Neural crest cell (in vitro differentiated cells): ENCODE measurements around the gene LPP. TPM values are rescaled to one million over a fixed set of nuclear protein-coding genes. Genes with fewer than 3 reads are reported as not detected.

Source experiments
- DNase-seq: peaks from one replicate; pipeline ENCODE4 v3.0.0; 2021; ENCODE audit warnings: low read depth, mixed read lengths, low spot score
- H3K27ac Mint-ChIP-seq: one replicate; pipeline ENCODE4 v1.8.0; 2021; ENCODE audit warnings: mild to moderate bottlenecking, mixed read lengths; ENCODE audit not compliant: unreplicated experiment
- H3K27me3 Mint-ChIP-seq: 2 replicates; pipeline ENCODE4 v1.8.0; 2021; ENCODE audit warnings: low read depth, mild to moderate bottlenecking, mixed read lengths
- H3K36me3 Mint-ChIP-seq: 2 replicates; pipeline ENCODE4 v1.8.0; 2021; ENCODE audit warnings: low read depth, mild to moderate bottlenecking, mixed read lengths
- H3K4me1 Mint-ChIP-seq: 2 replicates; pipeline ENCODE4 v1.8.0; 2021; ENCODE audit warnings: mixed read lengths
- H3K4me3 Mint-ChIP-seq: one replicate; pipeline ENCODE4 v1.8.0; 2021; ENCODE audit warnings: mild to moderate bottlenecking, mixed read lengths
- H3K9me3 Mint-ChIP-seq: 2 replicates; pipeline ENCODE4 v1.8.0; 2021; ENCODE audit warnings: mixed read lengths
- total RNA-seq: library from RNA; stranded (reverse); gene quantifications from 2 replicates; pipeline ENCODE4 v1.2.1, GENCODE V29; 2021
- TF ChIP-seq, protein P1 (sequence below): fragments of 200-600 bp; sonication (generic); conservative IDR thresholded peaks from 2 replicates; pipeline ENCODE4 v1.5.0; 2021; ENCODE audit warnings: antibody characterized with exemption, mild to moderate bottlenecking

LPP gene
- total RNA-seq, 1 donor from 2014 or later, result 38.7 TPM

- Mint-ChIP-seq H3K36me3 (no peaks in the 10 kb centered on the region), H3K4me1 (peaks cover 25% of the 10 kb centered on the region), H3K4me3 (no peak overlapping the region), H3K9me3 (peaks cover 5% of the 10 kb centered on the region), H3K27me3 (no peaks in the 10 kb centered on the region), H3K27ac (no peak overlapping the region)
- TF ChIP-seq, protein P1, sequence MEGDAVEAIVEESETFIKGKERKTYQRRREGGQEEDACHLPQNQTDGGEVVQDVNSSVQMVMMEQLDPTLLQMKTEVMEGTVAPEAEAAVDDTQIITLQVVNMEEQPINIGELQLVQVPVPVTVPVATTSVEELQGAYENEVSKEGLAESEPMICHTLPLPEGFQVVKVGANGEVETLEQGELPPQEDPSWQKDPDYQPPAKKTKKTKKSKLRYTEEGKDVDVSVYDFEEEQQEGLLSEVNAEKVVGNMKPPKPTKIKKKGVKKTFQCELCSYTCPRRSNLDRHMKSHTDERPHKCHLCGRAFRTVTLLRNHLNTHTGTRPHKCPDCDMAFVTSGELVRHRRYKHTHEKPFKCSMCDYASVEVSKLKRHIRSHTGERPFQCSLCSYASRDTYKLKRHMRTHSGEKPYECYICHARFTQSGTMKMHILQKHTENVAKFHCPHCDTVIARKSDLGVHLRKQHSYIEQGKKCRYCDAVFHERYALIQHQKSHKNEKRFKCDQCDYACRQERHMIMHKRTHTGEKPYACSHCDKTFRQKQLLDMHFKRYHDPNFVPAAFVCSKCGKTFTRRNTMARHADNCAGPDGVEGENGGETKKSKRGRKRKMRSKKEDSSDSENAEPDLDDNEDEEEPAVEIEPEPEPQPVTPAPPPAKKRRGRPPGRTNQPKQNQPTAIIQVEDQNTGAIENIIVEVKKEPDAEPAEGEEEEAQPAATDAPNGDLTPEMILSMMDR, result no peak
- no peak for DNase-seq
These were observed 700.2 kb downstream of the LPP start for GRCh38 chr3:188853856-188854771.

DNA sequence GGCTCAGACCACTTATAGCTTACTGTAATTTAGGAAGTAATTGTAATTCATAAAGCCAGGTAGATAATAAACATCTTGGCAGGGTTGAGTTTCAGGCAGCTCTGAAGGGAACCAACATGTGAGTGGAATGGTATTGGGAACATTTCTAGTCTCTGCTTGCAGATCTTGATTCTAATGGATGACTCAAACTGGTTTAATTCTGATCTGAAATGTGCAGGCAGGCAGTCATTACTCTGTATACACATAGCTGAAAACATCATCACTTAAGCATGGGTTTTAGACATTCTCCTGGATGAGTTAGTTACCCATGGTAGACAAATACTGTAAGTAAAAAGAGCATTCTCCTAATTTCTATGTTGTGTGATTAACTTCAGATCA, 700.8 kb downstream of the LPP start:
- no peaks in the 10 kb centered on the region for H3K36me3 Mint-ChIP-seq
- no peak overlapping the region for H3K27ac Mint-ChIP-seq
- TF ChIP-seq, protein P1, result no peak
- peaks cover 25% of the 10 kb centered on the region for H3K4me1 Mint-ChIP-seq
- no peaks in the 10 kb centered on the region for H3K27me3 Mint-ChIP-seq
- no peak for DNase-seq
- H3K4me3 Mint-ChIP-seq, result no peak overlapping the region
- H3K9me3 Mint-ChIP-seq, result peaks cover 5% of the 10 kb centered on the region

DNA sequence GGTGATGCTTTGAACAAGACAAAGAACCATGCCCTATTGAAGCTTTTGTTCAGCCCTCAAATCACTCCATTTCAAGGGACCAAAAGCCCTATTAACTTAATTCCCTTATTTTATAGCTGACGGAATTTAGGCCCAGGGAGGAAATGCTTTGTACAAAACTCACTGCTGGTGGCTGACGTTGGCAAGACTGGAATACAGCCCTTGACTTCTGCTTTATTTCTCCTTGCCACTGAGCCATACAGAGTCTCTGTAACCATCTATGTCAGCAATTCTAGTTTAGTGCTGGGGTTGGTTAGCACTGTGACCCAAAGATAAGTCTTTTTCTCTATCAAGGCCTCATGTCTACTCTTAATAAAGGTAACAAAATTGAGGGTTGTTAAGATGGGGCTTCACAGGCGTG, 701.7 kb downstream of the LPP start:
- H3K4me1 Mint-ChIP-seq, result peaks cover 25% of the 10 kb centered on the region
- H3K27me3 Mint-ChIP-seq, result no peaks in the 10 kb centered on the region
- H3K9me3 Mint-ChIP-seq, result peaks cover 5% of the 10 kb centered on the region
- DNase-seq, result no peak
- H3K4me3 Mint-ChIP-seq, result no peak overlapping the region
- TF ChIP-seq, protein P1, result no peak
- H3K27ac Mint-ChIP-seq, result no peak overlapping the region
- no peaks in the 10 kb centered on the region for H3K36me3 Mint-ChIP-seq

GRCh38 chr3:188860147-188860546, 706.2 kb downstream of the LPP start:
- H3K4me3 Mint-ChIP-seq, result no peak overlapping the region
- H3K27me3 Mint-ChIP-seq, result no peaks in the 10 kb centered on the region
- H3K4me1 Mint-ChIP-seq, result peaks cover 23% of the 10 kb centered on the region
- H3K36me3 Mint-ChIP-seq, result no peaks in the 10 kb centered on the region
- H3K9me3 Mint-ChIP-seq, result no peaks in the 10 kb centered on the region
- TF ChIP-seq, protein P1, result no peak
- H3K27ac Mint-ChIP-seq, result no peak overlapping the region
- DNase-seq, result no peak

DNA sequence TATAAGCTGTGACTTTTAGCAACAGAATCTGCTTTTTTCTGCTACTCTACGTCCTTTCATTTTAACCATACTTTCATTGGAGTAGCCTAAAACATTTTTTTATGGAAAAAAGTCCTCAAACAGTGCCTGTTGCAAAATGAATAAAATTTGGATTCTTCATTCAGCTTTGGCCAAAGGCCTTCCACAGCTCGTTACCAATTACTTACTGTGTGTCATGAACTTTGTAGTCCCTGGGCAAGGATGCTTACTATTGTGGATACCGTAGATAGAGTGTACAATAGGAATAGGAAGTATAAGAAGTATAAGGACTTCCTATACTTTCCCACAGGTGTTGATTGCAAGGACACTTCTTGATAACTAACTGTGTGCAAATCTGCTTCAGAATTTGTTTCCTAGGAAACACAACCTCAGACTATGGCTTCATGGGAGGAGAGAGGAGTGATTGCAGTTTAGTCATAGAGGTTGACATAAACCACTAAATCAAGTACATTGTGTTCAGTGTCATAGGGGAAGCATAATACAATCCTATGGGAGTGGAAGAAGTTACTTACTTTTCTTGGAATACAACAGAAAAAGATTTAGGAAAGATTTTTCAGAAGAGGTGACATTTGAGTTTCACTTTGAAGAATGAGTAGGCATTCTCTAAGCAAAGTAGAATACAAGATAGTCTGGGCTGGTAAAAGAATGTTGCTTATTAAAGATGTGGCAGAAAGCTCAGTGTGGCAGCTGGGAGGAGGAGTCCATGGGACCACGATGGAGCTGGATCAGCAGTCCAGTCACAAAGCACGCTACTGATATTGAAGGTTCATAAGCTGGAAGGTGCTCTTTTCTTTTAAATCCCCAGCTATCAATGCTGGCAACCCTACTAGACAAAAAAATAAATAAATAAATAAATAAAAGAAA, 708.1 kb downstream of the LPP start:
- Mint-ChIP-seq H3K9me3 (no peaks in the 10 kb centered on the region), H3K4me1 (peaks cover 13% of the 10 kb centered on the region), H3K27ac (no peak overlapping the region), H3K27me3 (no peaks in the 10 kb centered on the region), H3K4me3 (no peak overlapping the region), H3K36me3 (peaks cover 3% of the 10 kb centered on the region)
- TF ChIP-seq, protein P1, result no peak
- DNase-seq, result no peak
